OCI-LY1 (cell line): Measurements from ENCODE around the gene RAB10.

Source experiments
- CTCF ChIP-seq: fragments of 200-600 bp; sonication (generic), shearing (Covaris generic); IDR thresholded peaks from 2 replicates; pipeline ENCODE4 v1.5.1; 2017; ENCODE audit warnings: mild to moderate bottlenecking, antibody characterized with exemption, low read length, moderate library complexity, mixed read lengths
- EZH2 ChIP-seq: fragments of 200-600 bp; sonication (generic), shearing (Covaris generic); IDR thresholded peaks from 2 replicates; pipeline ENCODE4 v1.8.0; 2017; ENCODE audit warnings: borderline replicate concordance, mixed run types, mild to moderate bottlenecking, antibody characterized with exemption, low read length, moderate library complexity, mixed read lengths

- TF ChIP-seq CTCF (no peak), EZH2 (no peak)
Measured at GRCh38 chr2:26103752-26104151, 69.9 kb downstream of the RAB10 start.
